Measurements from ENCODE around the gene MINAR2. TPM values are rescaled to one million over a fixed set of nuclear protein-coding genes. Genes with fewer than 3 reads are reported as not detected.

Gene MINAR2
- total RNA-seq, 4 donors from 2014 or later, result not detected

DNA sequence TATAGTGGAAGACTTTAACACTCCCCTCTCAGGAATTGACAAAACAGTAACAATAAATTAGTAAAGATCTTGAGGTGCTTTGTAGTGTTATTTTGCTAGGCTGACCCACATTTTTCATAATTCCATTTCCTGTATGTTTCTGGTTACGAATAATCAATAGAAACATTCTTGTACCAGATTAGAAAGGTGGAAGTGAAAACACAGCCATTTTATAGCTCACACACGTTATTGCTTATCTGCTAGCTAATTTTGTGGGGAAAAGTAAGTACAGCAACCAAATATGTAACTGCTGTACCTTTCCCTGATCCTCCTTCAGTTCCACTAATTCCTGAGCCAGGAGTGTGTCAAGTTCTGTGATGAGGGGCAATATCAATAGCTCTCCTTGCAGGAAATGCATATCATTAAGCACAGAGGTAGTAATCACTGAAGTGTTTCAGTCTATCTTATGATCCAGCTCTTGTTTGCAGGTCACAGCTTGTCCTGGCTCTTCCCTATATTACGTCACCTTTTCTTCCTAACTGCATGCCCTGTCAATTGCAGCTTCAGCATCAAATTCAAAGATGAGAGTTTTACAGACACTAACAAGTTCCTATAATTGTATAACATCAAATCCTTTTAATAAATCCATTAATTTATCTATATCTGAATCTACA, 59.4 kb downstream of the MINAR2 start:
- no peak for TF ChIP-seq EP300 (IDR thresholded peaks at IDR 0.05)
- TF ChIP-seq POLR2A (IDR thresholded peaks at IDR 0.05), result no peak
- TF ChIP-seq CTCF (IDR thresholded peaks at IDR 0.05), result no peak
- no peaks in the 10 kb centered on the region for H3K27me3 ChIP-seq
- no peak overlapping the region for H3K4me3 ChIP-seq
- H3K27ac ChIP-seq, result no peak overlapping the region
- H3K36me3 ChIP-seq, result no peaks in the 10 kb centered on the region
- DNase-seq (ENCODE audit: low spot score in 2 of 2), result no peak
- peaks cover 0 to 3% (median 0%) of the 10 kb centered on the region in 4 donors for H3K9me3 ChIP-seq
- H3K4me1 ChIP-seq, result no peaks in the 10 kb centered on the region
- 43 to 76% methylated on average over 3 of the region's 3 CpGs for WGBS, 2 donors

Other genes with a start within 250 kb of the MINAR2 start
- 10 to 100 TPM in 1 of 4 donors, 1 to 10 TPM in 3; 3.6 to 11.2 (median 6.2) TPM for gene CHSY3, start 156.4 kb downstream of the MINAR2 start, total RNA-seq

All from tibial nerve (tissue), 4 donors.